Epidermal melanocyte (primary cell): Measurements from ENCODE around the gene TCEAL3.
"Not testable (repeated sequence)": the region's sequence is repeated elsewhere in the genome, so short reads cannot be mapped to it uniquely, and the experiment has no call there.

Experiments
- DNase-seq: peaks from one replicate; pipeline ENCODE4 v3.0.0; 2011; ENCODE audit warnings: low spot score; ENCODE audit not compliant: insufficient read length

The TCEAL3 gene

GRCh38 chrX:103607364-103608305 lies at the start of gene TCEAL3:
TSS of gene TCEAL3 (plus strand) at chrX:103607963. CDS start at chrX:103609065, 1,102 bp downstream.
- no peak for DNase-seq

GRCh38 chrX:103560256-103560655 lies 47.5 kb upstream of the TCEAL3 start:
- DNase-seq, result no peak

GRCh38 chrX:103562801-103563200 lies 45.0 kb upstream of the TCEAL3 start:
- DNase-seq, result no peak

GRCh38 chrX:103565197-103565596 lies 42.6 kb upstream of the TCEAL3 start:
- no peak for DNase-seq

GRCh38 chrX:103565752-103566151 lies 42.0 kb upstream of the TCEAL3 start:
- no peak for DNase-seq

- DNase-seq, result no peak
Measured at GRCh38 chrX:103571121-103571520, 36.6 kb upstream of the TCEAL3 start.

- DNase-seq, result no peak
Measured at GRCh38 chrX:103571726-103572125, 36.0 kb upstream of the TCEAL3 start.

- no peak for DNase-seq
Measured at GRCh38 chrX:103573202-103573601, 34.6 kb upstream of the TCEAL3 start.

GRCh38 chrX:103584596-103584995 lies 23.2 kb upstream of the TCEAL3 start:
- no peak for DNase-seq

- no peak for DNase-seq
Measured at GRCh38 chrX:103585411-103586313, 22.1 kb upstream of the TCEAL3 start, which contains the start of gene TCEAL4. TSS of gene TCEAL4 (plus strand) at chrX:103585515. CDS start at chrX:103586676, 1,161 bp downstream.

- no peak for DNase-seq
Measured at GRCh38 chrX:103586314-103586646, 21.5 kb upstream of the TCEAL3 start.

- DNase-seq, result no peak
Measured at GRCh38 chrX:103586659-103587058, 21.1 kb upstream of the TCEAL3 start.

- DNase-seq, result not testable (repeated sequence)
Measured at GRCh38 chrX:103592295-103592694, 15.5 kb upstream of the TCEAL3 start.

GRCh38 chrX:103595202-103595601 lies 12.6 kb upstream of the TCEAL3 start:
- DNase-seq, result not testable (repeated sequence)

GRCh38 chrX:103608306-103608963 lies 672 bp downstream of the TCEAL3 start:
- DNase-seq, result no peak

- no peak for DNase-seq
Measured at GRCh38 chrX:103610282-103610681, 2.5 kb downstream of the TCEAL3 start.

- no peak for DNase-seq
Measured at GRCh38 chrX:103613362-103613890, 5.7 kb downstream of the TCEAL3 start.

- DNase-seq, result no peak
Measured at GRCh38 chrX:103614999-103615398, 7.2 kb downstream of the TCEAL3 start.

GRCh38 chrX:103615781-103616371 lies 8.1 kb downstream of the TCEAL3 start:
- DNase-seq, result no peak

- no peak for DNase-seq
Measured at GRCh38 chrX:103616676-103617186, 9.0 kb downstream of the TCEAL3 start.

- DNase-seq, result no peak
Measured at GRCh38 chrX:103624111-103624510, 16.3 kb downstream of the TCEAL3 start.
